T47D (cell line): Measurements from ENCODE around the gene AVP.
"Not testable (repeated sequence)": the region's sequence is repeated elsewhere in the genome, so short reads cannot be mapped to it uniquely, and the experiment has no call there.

Experiments
- DNase-seq, 2 experiments: peaks; one replicate each; pipeline versions ENCODE4 v3.0.0 to v3.0.0-alpha.2; 2011 to 2012; ENCODE audit warnings: low read depth in 1 of 2, low spot score in 1 of 2
- JUND ChIP-seq: IDR thresholded peaks from 2 replicates; pipeline ENCODE4 v1.6.1; 2012; ENCODE audit warnings: low read depth
- in situ Hi-C: cut with HindIII; loops from 2 replicates; pipeline ENCODE4 v1.10.0; 2016; ENCODE audit warnings: low sequenced_read_pairs, low pct_unique_long_range_greater_than_20kb

Gene AVP

GRCh38 chr20:3084283-3084985 lies at the start of gene AVP:
TSS of gene AVP (minus strand) at chr20:3084724. CDS start at chr20:3084674, 50 bp downstream.
- no peak for TF ChIP-seq JUND
- DNase-seq, result no peak
- in situ Hi-C loops, result no loop called here

GRCh38 chr20:3134151-3134550 lies 49.6 kb upstream of the AVP start:
- no peak for DNase-seq
- TF ChIP-seq JUND, result no peak
- in situ Hi-C loops, result no loop called here

- DNase-seq, result no peak
- in situ Hi-C loops, result no loop called here
- TF ChIP-seq JUND, result no peak
Observed at GRCh38 chr20:3133155-3133554, 48.6 kb upstream of the AVP start.

GRCh38 chr20:3130051-3130600 lies 45.6 kb upstream of the AVP start:
- in situ Hi-C loops, result no loop called here
- no peak for TF ChIP-seq JUND
- DNase-seq, result no peak

- TF ChIP-seq JUND, result no peak
- DNase-seq, result no peak
- in situ Hi-C loops, result no loop called here
Observed at GRCh38 chr20:3129094-3129493, 44.6 kb upstream of the AVP start.

GRCh38 chr20:3128275-3128984 lies 43.9 kb upstream of the AVP start:
- TF ChIP-seq JUND, result no peak
- no peak for DNase-seq
- in situ Hi-C loops, result no loop called here

- TF ChIP-seq JUND, result no peak
- no peak for DNase-seq
- in situ Hi-C loops, result no loop called here
Observed at GRCh38 chr20:3126527-3126859, 42.0 kb upstream of the AVP start.

- in situ Hi-C loops, DNase-seq: not testable (repeated sequence)
Observed at GRCh38 chr20:3125776-3126526, 41.4 kb upstream of the AVP start.

- DNase-seq, in situ Hi-C loops: not testable (repeated sequence)
Observed at GRCh38 chr20:3124773-3125560, 40.4 kb upstream of the AVP start.

GRCh38 chr20:3124163-3124562 lies 39.6 kb upstream of the AVP start:
- in situ Hi-C loops, DNase-seq: not testable (repeated sequence)

- no peak for DNase-seq
- no peak for TF ChIP-seq JUND
- in situ Hi-C loops, result no loop called here
Observed at GRCh38 chr20:3123542-3123941, 39.0 kb upstream of the AVP start.

GRCh38 chr20:3121955-3122610 lies 37.6 kb upstream of the AVP start:
- in situ Hi-C loops, result no loop called here
- no peak for DNase-seq
- TF ChIP-seq JUND, result no peak
